Spleen (tissue), 11 donors: Measurements from ENCODE around the gene FUOM. TPM values are rescaled to one million over a fixed set of nuclear protein-coding genes. Genes with fewer than 3 reads are reported as not detected.

ENCODE experiments used
- DNase-seq: peaks from one replicate; pipeline ENCODE4 v3.0.0-alpha.2; 2020
- H3K27ac ChIP-seq, 8 donors: fragments of 200-600 bp; sonication (generic) in 7 of 8; 1 replicate in 4 of 8; 2 replicates in 4 of 8; pipeline versions ENCODE4 v1.5.0 to v1.8.0; 2016 to 2021; ENCODE audit warnings: inconsistent platforms in 4 of 8, mild to moderate bottlenecking in 4 of 8, moderate library complexity in 1 of 8
- H3K27me3 ChIP-seq, 7 donors: fragments of 200-600 bp; sonication (generic) in 6 of 7; replicated peaks in 1 of 7; 1 replicate in 4 of 7; 2 replicates in 3 of 7; pipeline versions ENCODE4 v1.5.0 to v1.8.0; 2016 to 2021; ENCODE audit warnings: inconsistent platforms in 3 of 7, mild to moderate bottlenecking in 1 of 7
- H3K36me3 ChIP-seq, 6 donors: fragments of 200-600 bp; sonication (generic) in 5 of 6; 1 replicate in 4 of 6; 2 replicates in 2 of 6; pipeline versions ENCODE4 v1.5.0 to v1.8.0; 2016 to 2021; ENCODE audit warnings: inconsistent platforms in 2 of 6
- H3K4me1 ChIP-seq, 6 donors: fragments of 200-600 bp; sonication (generic) in 5 of 6; 1 replicate in 3 of 6; 2 replicates in 3 of 6; pipeline versions ENCODE4 v1.5.0 to v1.8.0; 2016 to 2021; ENCODE audit warnings: inconsistent platforms in 3 of 6
- H3K4me3 ChIP-seq, 8 donors: fragments of 200-600 bp; sonication (generic) in 7 of 8; 1 replicate in 4 of 8; 2 replicates in 4 of 8; pipeline versions ENCODE4 v1.5.0 to v1.8.0; 2016 to 2021; ENCODE audit warnings: inconsistent platforms in 4 of 8, mild to moderate bottlenecking in 4 of 8, moderate library complexity in 2 of 8
- H3K9me3 ChIP-seq, 8 donors: fragments of 200-600 bp; sonication (generic) in 7 of 8; 1 replicate in 4 of 8; 2 replicates in 4 of 8; pipeline versions ENCODE4 v1.5.0 to v1.8.0; 2016 to 2021; ENCODE audit warnings: inconsistent platforms in 4 of 8
- CTCF ChIP-seq, 11 experiments: fragments of 200-600 bp in 7 of 11; fragments of 450-650 bp in 4 of 11; sonication (generic) in 4 of 11; IDR thresholded peaks in 8 of 11; conservative IDR thresholded peaks in 3 of 11; 1 replicate in 7 of 11; 2 replicates in 4 of 11; pipeline versions ENCODE4 v1.4.0 to v1.8.0; 2016 to 2021; ENCODE audit warnings: antibody characterized with exemption in 11 of 11, inconsistent platforms in 4 of 11, mild to moderate bottlenecking in 1 of 11
- POLR2A ChIP-seq, 3 donors: fragments of 450-650 bp; IDR thresholded peaks; one replicate each; pipeline ENCODE4 v1.5.1; 2017; ENCODE audit warnings: antibody characterized with exemption in 3 of 3, mild to moderate bottlenecking in 1 of 3
- POLR2AphosphoS5 ChIP-seq, 3 donors: sonication (generic); formaldehyde crosslinking; IDR thresholded peaks; one replicate each; pipeline ENCODE4 v1.5.1; 2017; ENCODE audit warnings: antibody characterized with exemption in 3 of 3
- WGBS, 5 donors: extraction: QIAGEN DNeasy Blood & Tissue Kit in 3 of 5; methylation state at CpG; one replicate each; pipeline versions ENCODE4 v1.1.5 to v1.1.7; 2013 to 2018; 5-methylcytosine and 5-hydroxymethylcytosine counted together
- intact Hi-C: fragments of 100-400 bp; cut with DNase I; formaldehyde crosslinking; loops from one replicate; pipeline ENCODE4 v1.15.0; 2023; ENCODE audit warnings: low total_unique reads
- polyA plus RNA-seq, 3 donors: library from polyadenylated mRNA; stranded (reverse); fragments of 200-250 nt; gene quantifications; one replicate each; pipeline ENCODE4 v1.2.1, GENCODE V29; 2013
- total RNA-seq, 7 donors: library from RNA; depleted of rRNA in 3 of 7; stranded (reverse); fragments of >200 nt in 3 of 7; fragmentation: NEBNext Ultra II Directional in 4 of 7; extraction: Animal tissue kit (Norgen Biotek cat#: 25700) in 4 of 7; gene quantifications; one replicate each; pipeline versions ENCODE4 v1.1.0 to v1.2.1, GENCODE V29; 2016 to 2021
- donor health status: healthy with polysubstance abuse.
- donor health status: DM: no; HTN: no; CAD: no; lungs with moderate emphysema.
- donor health status: DM: no; HTN: no; CAD: no.
- donor health status: Bipolar disorder and iron deficiency.
- donor health status: healthy.
- donor health status: DM: no; HTN: no; CAD: no.
- donor health status: DM: yes; HTN: yes; CAD: no.

FUOM gene
- total and polyA plus RNA-seq, 10 donors, result 25.3 to 79.6 (median 34.6) TPM

GRCh38 chr10:133366751-133367150 is 8.9 kb upstream of the FUOM start:
- Histone ChIP-seq H3K27ac (no peak overlapping the region), H3K36me3 (peaks cover 0 to 96% (median 75%) of the 10 kb centered on the region in 6 donors), H3K4me3 (no peak overlapping the region), H3K4me1 (peaks cover 0 to 9% (median 1%) of the 10 kb centered on the region in 6 donors), H3K27me3 (no peaks in the 10 kb centered on the region), H3K9me3 (no peaks in the 10 kb centered on the region)
- no peak for DNase-seq
- TF ChIP-seq POLR2AphosphoS5 (IDR thresholded peaks at IDR 0.05) (no peak), POLR2A (IDR thresholded peaks at IDR 0.05) (no peak), CTCF (IDR thresholded peaks at IDR 0.05 in 8 of 11, conservative IDR thresholded peaks at IDR 0.05 in 3 of 11) (no peak)
- WGBS, 5 donors, result 86 to 97% (median 94%) methylated on average over 4 to 13 of the region's 13 CpGs
- intact Hi-C loops, result no loop called here

- no peak for DNase-seq
- Histone ChIP-seq H3K27ac (no peak overlapping the region), H3K27me3 (no peaks in the 10 kb centered on the region), H3K9me3 (no peaks in the 10 kb centered on the region), H3K4me1 (peaks cover 0 to 12% (median 0%) of the 10 kb centered on the region in 6 donors), H3K36me3 (peaks cover 0 to 94% (median 75%) of the 10 kb centered on the region in 6 donors), H3K4me3 (no peak overlapping the region)
- WGBS, 5 donors, result 83 to 88% (median 85%) methylated on average over 16 to 17 of the region's 17 CpGs
- TF ChIP-seq POLR2AphosphoS5 (IDR thresholded peaks at IDR 0.05) (peak in 1 of 3 donors; percentile 34), CTCF (IDR thresholded peaks at IDR 0.05 in 8 of 11, conservative IDR thresholded peaks at IDR 0.05 in 3 of 11) (no peak)
- intact Hi-C loops, result no loop called here
These were observed 8.3 kb upstream of the FUOM start for GRCh38 chr10:133366130-133366478.

- Histone ChIP-seq H3K4me3 (no peak overlapping the region), H3K9me3 (no peaks in the 10 kb centered on the region), H3K36me3 (peaks cover 0 to 89% (median 73%) of the 10 kb centered on the region in 6 donors), H3K4me1 (peaks cover 0 to 17% (median 0%) of the 10 kb centered on the region in 6 donors), H3K27me3 (no peaks in the 10 kb centered on the region), H3K27ac (no peak overlapping the region)
- intact Hi-C loops, result no loop called here
- WGBS, 5 donors, result 87 to 90% (median 87%) methylated on average over 13 of the region's 13 CpGs
- no peak for DNase-seq
- no peak for TF ChIP-seq CTCF (IDR thresholded peaks at IDR 0.05 in 8 of 11, conservative IDR thresholded peaks at IDR 0.05 in 3 of 11)
- no peak for TF ChIP-seq POLR2AphosphoS5 (IDR thresholded peaks at IDR 0.05)
- no peak for TF ChIP-seq POLR2A (IDR thresholded peaks at IDR 0.05)
These were observed 7.8 kb upstream of the FUOM start for GRCh38 chr10:133365461-133366129.

GRCh38 chr10:133364645-133365431 is 7.0 kb upstream of the FUOM start:
- TF ChIP-seq POLR2AphosphoS5 (IDR thresholded peaks at IDR 0.05), result peak in 1 of 3 donors; percentile 4
- no peak for TF ChIP-seq CTCF (IDR thresholded peaks at IDR 0.05 in 8 of 11, conservative IDR thresholded peaks at IDR 0.05 in 3 of 11)
- no peak for TF ChIP-seq POLR2A (IDR thresholded peaks at IDR 0.05)
- Histone ChIP-seq H3K4me3 (no peak overlapping the region), H3K27me3 (no peaks in the 10 kb centered on the region), H3K9me3 (no peaks in the 10 kb centered on the region), H3K36me3 (peaks cover 0 to 82% (median 65%) of the 10 kb centered on the region in 6 donors), H3K27ac (no peak overlapping the region), H3K4me1 (peaks cover 0 to 17% (median 0%) of the 10 kb centered on the region in 6 donors)
- no peak for DNase-seq
- intact Hi-C loops, result no loop called here
- 89 to 96% (median 93%) methylated on average over 26 to 29 of the region's 29 CpGs for WGBS, 5 donors
